Measurements from ENCODE around the gene TCEAL5.
"Not testable (repeated sequence)": the region's sequence is repeated elsewhere in the genome, so short reads cannot be mapped to it uniquely, and the experiment has no call there.

Gene TCEAL5

DNA sequence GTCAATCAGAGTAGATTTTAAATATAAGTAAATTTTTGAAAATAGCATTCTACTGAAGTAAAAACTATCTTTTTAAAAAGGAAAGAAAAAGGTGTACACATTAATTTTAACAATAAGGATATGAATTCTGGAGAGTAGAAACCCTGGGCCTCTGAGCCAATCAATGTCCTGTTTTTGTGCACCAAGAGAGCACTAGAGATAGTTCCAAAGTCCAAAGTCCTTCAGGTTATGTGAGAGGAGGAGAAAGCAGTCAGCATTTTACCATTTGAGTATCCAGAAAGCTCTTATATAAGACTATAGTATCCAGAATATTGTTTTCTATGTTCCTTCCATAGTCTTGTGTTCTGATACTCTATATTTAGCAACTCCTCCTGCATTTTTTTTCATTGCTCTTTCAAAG lies 18.3 kb downstream of the TCEAL5 start:
- peaks cover 4% of the 10 kb centered on the region for H3K36me3 ChIP-seq (ENCODE audit: control insufficient read depth, insufficient read depth, low read length)
- H3K4me3 ChIP-seq (ENCODE audit: low read depth, low read length): no peak overlapping the region
- no peaks in the 10 kb centered on the region for H3K9me3 ChIP-seq (ENCODE audit: control insufficient read depth, insufficient read depth, low read depth, low read length)
- H3K27me3 ChIP-seq (ENCODE audit: control insufficient read depth, insufficient read depth, low read length): peaks cover 18% of the 10 kb centered on the region; the same call in 1 of the 2 replicates
- H3K27ac ChIP-seq (ENCODE audit: low read depth, low read length): no peak overlapping the region
- H3K4me1 ChIP-seq (ENCODE audit: control insufficient read depth, insufficient read depth, low read length): peaks cover 13% of the 10 kb centered on the region
- no peak overlapping the region for H3K9ac ChIP-seq (ENCODE audit: low read length)

DNA sequence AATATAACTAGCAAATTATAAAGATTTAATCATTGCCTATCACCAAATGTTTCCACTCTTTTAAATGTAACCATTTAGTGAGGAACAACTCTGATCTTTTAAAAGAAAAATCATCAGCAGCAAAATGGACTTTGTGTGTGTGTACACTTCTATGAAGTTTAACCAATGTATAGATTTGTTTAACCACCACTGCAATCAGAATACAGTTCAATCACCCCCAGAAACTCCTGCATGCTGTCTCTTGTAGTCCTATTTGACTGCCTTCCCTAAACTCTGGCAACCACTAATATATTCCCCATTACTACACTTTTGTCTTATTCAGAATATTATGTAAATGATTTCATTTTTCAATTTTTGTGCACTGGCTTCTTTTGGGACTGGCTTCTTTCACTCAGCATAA lies 19.9 kb downstream of the TCEAL5 start:
- Histone ChIP-seq H3K27ac (ENCODE audit: low read depth, low read length) (no peak overlapping the region), H3K9ac (ENCODE audit: low read length) (no peak overlapping the region), H3K4me3 (ENCODE audit: low read depth, low read length) (no peak overlapping the region), H3K9me3 (ENCODE audit: control insufficient read depth, insufficient read depth, low read depth, low read length) (no peaks in the 10 kb centered on the region), H3K4me1 (ENCODE audit: control insufficient read depth, insufficient read depth, low read length) (peaks cover 26% of the 10 kb centered on the region), H3K27me3 (ENCODE audit: control insufficient read depth, insufficient read depth, low read length) (peaks cover 11% of the 10 kb centered on the region; the same call in 1 of the 2 replicates), H3K36me3 (ENCODE audit: control insufficient read depth, insufficient read depth, low read length) (peaks cover 17% of the 10 kb centered on the region)

DNA sequence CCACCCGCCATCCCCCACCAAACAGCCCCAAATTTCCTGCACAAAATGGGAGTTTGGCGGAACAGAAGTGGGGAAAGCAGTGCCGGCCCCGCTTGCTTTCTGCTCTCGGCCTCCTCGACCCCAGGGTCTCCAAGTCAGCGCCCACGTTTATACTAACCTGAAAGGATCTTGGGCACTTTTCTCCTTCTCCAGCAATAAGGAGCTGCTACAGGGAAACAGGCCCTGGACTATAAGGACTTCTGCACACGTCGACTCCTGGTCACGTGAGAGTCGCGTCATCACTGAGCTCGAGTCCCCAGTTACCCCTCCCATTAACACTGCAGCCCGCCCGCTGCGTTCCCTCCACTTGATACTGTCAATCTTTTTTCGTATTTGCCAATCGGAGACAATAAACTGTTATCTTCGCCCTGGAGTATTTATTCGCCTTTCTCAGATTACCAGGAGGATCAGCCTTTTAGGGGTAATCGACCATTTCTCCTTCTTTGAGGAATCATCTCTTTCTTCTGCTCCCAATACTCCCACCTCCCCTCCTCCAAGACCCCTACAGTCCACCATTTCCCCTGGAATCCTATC lies 21.5 kb downstream of the TCEAL5 start, which contains the start of gene TCEAL8:
Gene TCEAL8, minus strand, starts transcription at position 235 of the 573 bp plus-strand sequence. CDS start 1,176 bp downstream, outside the sequence.
- H3K27ac ChIP-seq (ENCODE audit: low read depth, low read length): peak within 1 kb of the TSS; percentile 85

DNA sequence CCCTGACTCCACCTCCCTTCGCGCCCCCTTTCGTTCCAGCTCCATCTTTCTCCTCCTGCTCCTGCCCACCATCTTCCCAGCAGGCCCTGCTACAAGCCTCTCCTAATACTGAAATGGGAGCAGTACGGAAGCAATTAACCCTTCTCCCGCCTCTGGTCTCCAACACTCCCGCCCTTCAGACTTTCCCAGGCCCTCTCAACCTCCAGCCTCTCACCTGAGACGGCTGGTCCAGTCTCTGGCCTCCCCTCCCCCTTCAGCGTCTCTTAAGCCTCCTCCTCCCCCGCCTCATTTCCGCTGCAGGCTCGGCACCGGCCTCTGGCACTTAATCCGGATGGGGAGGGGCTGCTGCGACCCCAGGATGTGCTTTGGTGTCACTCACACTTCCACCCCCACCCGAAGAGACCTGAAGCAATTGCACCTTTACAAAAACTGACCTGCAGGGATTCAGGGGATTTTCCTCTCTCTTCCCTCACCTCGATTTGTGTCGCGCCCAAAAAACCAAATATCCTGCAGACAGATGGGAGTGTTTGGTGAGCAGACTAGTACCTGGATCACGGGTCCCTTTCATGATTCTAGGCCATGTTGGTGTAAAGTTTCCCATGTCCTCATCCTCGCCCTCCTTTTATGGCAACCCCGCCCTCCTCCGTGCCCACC lies 22.3 kb downstream of the TCEAL5 start:
- Histone ChIP-seq H3K4me1 (ENCODE audit: control insufficient read depth, insufficient read depth, low read length) (peaks cover 31% of the 10 kb centered on the region), H3K27ac (ENCODE audit: low read depth, low read length) (peak overlapping the region; percentile 85), H3K9me3 (ENCODE audit: control insufficient read depth, insufficient read depth, low read depth, low read length) (no peaks in the 10 kb centered on the region), H3K4me3 (ENCODE audit: low read depth, low read length) (peak overlapping the region; percentile 87), H3K27me3 (ENCODE audit: control insufficient read depth, insufficient read depth, low read length) (peaks cover 7% of the 10 kb centered on the region; the same call in 1 of the 2 replicates), H3K9ac (ENCODE audit: low read length) (peak overlapping the region; percentile 93), H3K36me3 (ENCODE audit: control insufficient read depth, insufficient read depth, low read length) (peaks cover 17% of the 10 kb centered on the region)

More for the DNA sequence above, 21.5 kb downstream of the TCEAL5 start, which contains the start of gene TCEAL8:
- peaks cover 11% of the 10 kb centered on the region; the same call in 1 of the 2 replicates for H3K27me3 ChIP-seq (ENCODE audit: control insufficient read depth, insufficient read depth, low read length)
- peak within 1 kb of the TSS; percentile 87 for H3K4me3 ChIP-seq (ENCODE audit: low read depth, low read length)
- H3K9me3 ChIP-seq (ENCODE audit: control insufficient read depth, insufficient read depth, low read depth, low read length): no peaks in the 10 kb centered on the region
- peaks cover 17% of the 10 kb centered on the region for H3K36me3 ChIP-seq (ENCODE audit: control insufficient read depth, insufficient read depth, low read length)
- H3K9ac ChIP-seq (ENCODE audit: low read length): peak within 1 kb of the TSS; percentile 93
- H3K4me1 ChIP-seq (ENCODE audit: control insufficient read depth, insufficient read depth, low read length): peaks cover 31% of the 10 kb centered on the region

DNA sequence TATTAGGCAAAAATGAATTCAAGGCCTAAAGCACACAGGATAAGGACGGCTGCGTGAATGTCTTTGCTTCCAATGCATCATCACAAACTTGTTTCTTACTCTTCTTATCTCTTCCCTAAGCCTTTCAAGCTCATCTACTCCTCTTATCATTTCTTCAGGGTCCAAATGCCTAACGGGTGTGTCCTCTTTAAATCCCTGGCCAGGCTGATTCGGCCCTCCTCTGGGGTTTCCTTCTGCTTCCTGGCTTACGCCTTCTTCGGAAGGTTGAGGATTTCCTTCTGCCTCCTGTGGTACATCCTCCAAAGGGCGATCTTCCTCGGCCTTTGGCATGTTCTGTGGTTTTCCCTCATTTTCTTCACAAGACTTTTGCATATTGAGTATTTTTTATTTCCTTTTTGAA lies 22.9 kb downstream of the TCEAL5 start:
- H3K4me1 ChIP-seq (ENCODE audit: control insufficient read depth, insufficient read depth, low read length): peaks cover 31% of the 10 kb centered on the region
- peaks cover 17% of the 10 kb centered on the region for H3K36me3 ChIP-seq (ENCODE audit: control insufficient read depth, insufficient read depth, low read length)
- H3K4me3 ChIP-seq (ENCODE audit: low read depth, low read length): peak overlapping the region; percentile 87
- peak overlapping the region; percentile 45; the same call in 1 of the 2 replicates for H3K27ac ChIP-seq (ENCODE audit: low read depth, low read length)
- no peaks in the 10 kb centered on the region for H3K9me3 ChIP-seq (ENCODE audit: control insufficient read depth, insufficient read depth, low read depth, low read length)
- H3K9ac ChIP-seq (ENCODE audit: low read length): peak overlapping the region; percentile 93
- H3K27me3 ChIP-seq (ENCODE audit: control insufficient read depth, insufficient read depth, low read length): peaks cover 3% of the 10 kb centered on the region; the same call in 1 of the 2 replicates

DNA sequence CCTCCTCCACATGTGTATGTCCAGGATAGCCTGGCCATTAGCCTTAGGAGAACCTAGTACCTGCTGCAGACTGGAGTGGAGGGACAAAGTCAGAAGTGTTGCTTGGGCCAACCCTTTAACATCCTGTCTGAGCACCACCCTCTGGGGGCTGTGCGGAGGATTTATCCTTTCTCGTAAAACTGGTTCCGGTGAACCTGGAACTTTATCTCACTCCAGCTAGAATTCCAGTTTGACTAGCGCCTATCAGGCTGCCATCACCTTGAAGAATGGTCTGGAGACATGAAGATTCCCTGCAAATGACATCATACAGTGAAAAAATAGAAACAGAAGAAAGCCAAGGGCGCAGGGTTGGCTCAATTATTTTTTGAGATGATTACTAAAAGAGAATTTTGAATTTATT lies 25.6 kb downstream of the TCEAL5 start:
- Histone ChIP-seq H3K27ac (ENCODE audit: low read depth, low read length) (no peak overlapping the region), H3K4me3 (ENCODE audit: low read depth, low read length) (no peak overlapping the region), H3K4me1 (ENCODE audit: control insufficient read depth, insufficient read depth, low read length) (peaks cover 30% of the 10 kb centered on the region), H3K9ac (ENCODE audit: low read length) (no peak overlapping the region), H3K36me3 (ENCODE audit: control insufficient read depth, insufficient read depth, low read length) (peaks cover 17% of the 10 kb centered on the region), H3K9me3 (ENCODE audit: control insufficient read depth, insufficient read depth, low read depth, low read length) (no peaks in the 10 kb centered on the region), H3K27me3 (ENCODE audit: control insufficient read depth, insufficient read depth, low read length) (no peaks in the 10 kb centered on the region; the same call in 1 of the 2 replicates)

DNA sequence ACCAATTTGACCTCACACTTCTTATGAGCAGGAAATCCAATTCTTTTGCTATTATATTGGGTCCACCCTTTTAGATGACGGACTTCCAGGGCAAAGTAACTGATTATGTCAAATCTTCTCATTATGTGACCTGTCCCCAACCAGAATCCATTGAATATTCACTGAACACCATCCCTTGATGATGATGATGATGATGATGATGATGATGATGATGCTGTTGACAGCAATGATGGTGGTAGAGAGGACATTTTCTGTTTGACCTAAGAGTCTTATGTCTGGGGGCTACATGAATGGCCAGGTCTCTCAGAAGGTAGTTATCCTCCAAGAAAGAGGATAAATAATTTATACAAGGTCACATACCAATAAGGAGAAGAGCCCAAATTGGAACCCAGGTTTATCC lies 26.7 kb downstream of the TCEAL5 start:
- H3K9ac ChIP-seq (ENCODE audit: low read length): no peak overlapping the region
- H3K4me1 ChIP-seq (ENCODE audit: control insufficient read depth, insufficient read depth, low read length): peaks cover 23% of the 10 kb centered on the region
- no peaks in the 10 kb centered on the region for H3K9me3 ChIP-seq (ENCODE audit: control insufficient read depth, insufficient read depth, low read depth, low read length)
- H3K27me3 ChIP-seq (ENCODE audit: control insufficient read depth, insufficient read depth, low read length): no peaks in the 10 kb centered on the region; the same call in 1 of the 2 replicates
- H3K27ac ChIP-seq (ENCODE audit: low read depth, low read length): no peak overlapping the region
- H3K36me3 ChIP-seq (ENCODE audit: control insufficient read depth, insufficient read depth, low read length): peaks cover 17% of the 10 kb centered on the region
- no peak overlapping the region for H3K4me3 ChIP-seq (ENCODE audit: low read depth, low read length)

DNA sequence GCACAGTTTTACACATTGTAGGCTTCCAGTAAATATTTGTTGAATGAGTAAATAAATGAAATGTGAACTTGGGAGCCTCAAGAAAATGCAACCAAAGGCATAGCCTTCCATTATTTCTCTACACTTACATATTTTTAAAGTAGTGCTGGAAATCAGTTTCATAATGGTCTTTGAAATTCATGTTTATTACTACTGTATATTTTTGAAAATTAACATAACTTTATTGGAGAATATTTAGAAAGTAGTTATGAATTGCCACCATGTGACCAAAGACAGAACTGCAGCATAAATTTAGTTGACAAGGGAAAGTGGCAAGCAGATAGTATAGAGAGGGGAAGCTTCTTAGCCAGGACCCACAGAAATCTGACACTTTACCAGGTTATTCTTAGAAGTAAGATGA lies 28.0 kb downstream of the TCEAL5 start:
- Histone ChIP-seq H3K27me3 (ENCODE audit: control insufficient read depth, insufficient read depth, low read length) (no peaks in the 10 kb centered on the region; the same call in 1 of the 2 replicates), H3K9me3 (ENCODE audit: control insufficient read depth, insufficient read depth, low read depth, low read length) (no peaks in the 10 kb centered on the region), H3K36me3 (ENCODE audit: control insufficient read depth, insufficient read depth, low read length) (peaks cover 16% of the 10 kb centered on the region), H3K4me1 (ENCODE audit: control insufficient read depth, insufficient read depth, low read length) (peaks cover 21% of the 10 kb centered on the region), H3K4me3 (ENCODE audit: low read depth, low read length) (no peak overlapping the region), H3K9ac (ENCODE audit: low read length) (no peak overlapping the region), H3K27ac (ENCODE audit: low read depth, low read length) (no peak overlapping the region)

DNA sequence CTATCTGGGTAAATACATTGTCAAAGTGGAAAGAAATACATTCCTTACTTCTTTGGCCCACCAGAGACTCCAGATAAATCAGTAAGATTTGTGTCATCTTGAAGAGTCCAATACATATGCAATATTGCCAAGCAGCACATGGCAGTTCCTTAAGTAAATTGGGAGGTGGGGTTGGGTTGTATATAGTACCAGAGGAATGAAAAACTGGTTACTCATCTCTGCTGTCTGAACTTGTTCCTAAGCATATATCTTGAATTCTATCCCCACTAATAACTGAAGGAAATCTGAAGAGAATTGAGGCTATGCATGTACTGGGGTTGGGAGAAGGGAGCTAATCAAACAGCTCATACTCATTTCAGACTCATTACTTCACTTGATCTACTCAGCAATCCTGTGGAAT lies 36.4 kb downstream of the TCEAL5 start:
- H3K4me3 ChIP-seq (ENCODE audit: low read depth, low read length): no peak overlapping the region
- no peaks in the 10 kb centered on the region for H3K9me3 ChIP-seq (ENCODE audit: control insufficient read depth, insufficient read depth, low read depth, low read length)
- no peak overlapping the region for H3K27ac ChIP-seq (ENCODE audit: low read depth, low read length)
- peaks cover 4% of the 10 kb centered on the region; the same call in 1 of the 2 replicates for H3K4me1 ChIP-seq (ENCODE audit: control insufficient read depth, insufficient read depth, low read length)
- H3K9ac ChIP-seq (ENCODE audit: low read length): no peak overlapping the region
- no peaks in the 10 kb centered on the region for H3K36me3 ChIP-seq (ENCODE audit: control insufficient read depth, insufficient read depth, low read length)
- H3K27me3 ChIP-seq (ENCODE audit: control insufficient read depth, insufficient read depth, low read length): peaks cover 16% of the 10 kb centered on the region; the same call in 1 of the 2 replicates

DNA sequence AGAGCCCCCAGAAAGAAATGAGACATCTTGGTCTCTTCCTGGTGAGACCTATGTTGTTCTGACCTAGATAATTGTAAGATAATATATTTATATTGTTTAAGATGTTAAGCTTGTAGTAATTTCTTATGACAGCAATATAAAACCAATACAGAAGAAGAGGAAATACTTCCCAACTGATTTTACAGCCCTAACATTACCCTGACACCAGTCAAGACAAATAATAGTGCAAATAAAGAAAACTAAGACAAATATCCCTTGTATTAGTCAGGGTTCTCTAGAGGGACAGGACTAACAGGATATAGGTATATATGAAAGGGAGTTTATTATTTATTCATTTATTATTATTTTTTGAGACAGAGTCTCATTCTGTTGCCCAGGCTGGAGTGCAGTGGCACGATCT lies 40.3 kb downstream of the TCEAL5 start:
- Histone ChIP-seq H3K27me3 (ENCODE audit: control insufficient read depth, insufficient read depth, low read length) (peaks cover 9% of the 10 kb centered on the region; the same call in 1 of the 2 replicates), H3K9ac (ENCODE audit: low read length) (no peak overlapping the region), H3K9me3 (ENCODE audit: control insufficient read depth, insufficient read depth, low read depth, low read length) (no peaks in the 10 kb centered on the region), H3K36me3 (ENCODE audit: control insufficient read depth, insufficient read depth, low read length) (no peaks in the 10 kb centered on the region), H3K4me1 (ENCODE audit: control insufficient read depth, insufficient read depth, low read length) (peaks cover 4% of the 10 kb centered on the region; the same call in 1 of the 2 replicates), H3K4me3 (ENCODE audit: low read depth, low read length) (no peak overlapping the region), H3K27ac (ENCODE audit: low read depth, low read length) (no peak overlapping the region)

DNA sequence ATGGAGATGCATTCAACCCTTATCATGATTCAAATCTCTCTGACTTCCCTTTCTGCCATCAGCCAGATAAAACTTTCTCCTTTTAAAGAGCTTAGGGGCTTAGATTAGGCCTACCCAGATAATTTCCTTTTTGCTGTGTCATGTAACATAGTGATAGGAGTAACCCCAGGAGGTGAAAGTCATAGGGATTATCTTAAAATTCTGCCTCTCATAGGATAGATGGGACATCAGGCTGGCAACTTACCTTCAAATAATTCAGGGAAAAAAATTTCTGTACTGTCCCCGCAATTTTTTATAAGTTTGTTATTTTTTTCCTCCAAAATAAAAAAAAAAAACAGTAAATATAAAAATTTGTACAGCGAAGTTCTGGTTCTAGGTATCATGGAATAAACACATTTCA lies 40.9 kb downstream of the TCEAL5 start:
- H3K27me3 ChIP-seq (ENCODE audit: control insufficient read depth, insufficient read depth, low read length): peaks cover 14% of the 10 kb centered on the region; the same call in 1 of the 2 replicates
- H3K27ac ChIP-seq (ENCODE audit: low read depth, low read length); H3K9me3 ChIP-seq (ENCODE audit: control insufficient read depth, insufficient read depth, low read depth, low read length); H3K36me3 ChIP-seq (ENCODE audit: control insufficient read depth, insufficient read depth, low read length); H3K4me1 ChIP-seq (ENCODE audit: control insufficient read depth, insufficient read depth, low read length); H3K9ac ChIP-seq (ENCODE audit: low read length); H3K4me3 ChIP-seq (ENCODE audit: low read depth, low read length): not testable (repeated sequence)

Measured in HUES6 (cell line).